ENCODE data around the gene FOXN3. TPM values are rescaled to one million over a fixed set of nuclear protein-coding genes. Genes with fewer than 3 reads are reported as not detected.

FOXN3 gene
- total and polyA plus RNA-seq, 2 experiments from 2014 or later, result 98.9 to 167 TPM

DNA sequence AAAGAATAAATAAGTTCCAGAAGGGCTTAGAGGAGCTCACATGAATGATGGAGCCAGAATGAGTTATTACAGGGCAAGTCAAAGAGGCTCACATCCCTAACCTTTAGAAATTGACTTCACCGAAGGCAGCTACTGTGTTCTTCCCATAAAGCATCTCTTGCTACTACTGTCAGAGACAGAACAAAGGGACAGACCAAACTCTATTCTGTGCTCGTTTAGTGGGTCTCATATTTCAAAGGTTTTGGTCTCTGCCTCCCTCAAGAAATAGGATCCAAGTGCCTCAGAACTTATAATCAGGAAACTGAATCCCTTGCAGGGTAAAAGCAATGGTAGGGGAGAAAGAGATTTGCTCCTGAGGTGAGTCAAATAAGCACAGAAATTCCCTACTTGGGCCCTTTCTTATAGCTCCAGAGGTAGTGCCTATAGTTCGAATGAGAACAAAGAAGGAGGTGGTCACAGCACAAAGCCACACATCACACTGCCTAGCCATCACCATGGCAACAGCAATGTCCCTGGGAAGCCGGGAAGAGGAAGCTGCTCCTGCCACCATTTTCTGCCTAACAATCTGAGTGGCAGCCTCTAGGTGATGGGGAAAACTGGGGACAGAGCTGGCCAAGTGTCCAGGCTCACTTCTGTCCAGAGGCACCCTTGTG, 294.9 kb downstream of the FOXN3 start:
- Mint-ChIP-seq H3K27me3 (ENCODE audit: insufficient read depth, low read depth, poor library complexity) (peaks cover 19% of the 10 kb centered on the region), H3K36me3 (ENCODE audit: low read depth) (peaks cover 4% of the 10 kb centered on the region; the same call in 1 of the 3 replicates), H3K9me3 (peaks cover 17% of the 10 kb centered on the region), H3K4me1 (peaks cover 22% of the 10 kb centered on the region), H3K27ac (no peak overlapping the region), H3K4me3 (no peak overlapping the region)
- DNase-seq (ENCODE audit: low spot score) (peak; percentile 89), ATAC-seq (peak; percentile 98)
- no peak overlapping the region for H3K4me3 ChIP-seq
- H3K36me3 ChIP-seq (ENCODE audit: insufficient read depth), result no peaks in the 10 kb centered on the region
- no peak overlapping the region for H3K27ac ChIP-seq (ENCODE audit: low read depth)
- no peaks in the 10 kb centered on the region for H3F3A ChIP-seq (replicated peaks; ENCODE audit: low read depth)
- H3K4me1 ChIP-seq (ENCODE audit: insufficient read depth), result peaks cover 6% of the 10 kb centered on the region
- H3K4me2 ChIP-seq, result no peak overlapping the region
- H4K20me1 ChIP-seq (replicated peaks; ENCODE audit: insufficient read depth), result no peaks in the 10 kb centered on the region
- TF ChIP-seq, protein P1, sequence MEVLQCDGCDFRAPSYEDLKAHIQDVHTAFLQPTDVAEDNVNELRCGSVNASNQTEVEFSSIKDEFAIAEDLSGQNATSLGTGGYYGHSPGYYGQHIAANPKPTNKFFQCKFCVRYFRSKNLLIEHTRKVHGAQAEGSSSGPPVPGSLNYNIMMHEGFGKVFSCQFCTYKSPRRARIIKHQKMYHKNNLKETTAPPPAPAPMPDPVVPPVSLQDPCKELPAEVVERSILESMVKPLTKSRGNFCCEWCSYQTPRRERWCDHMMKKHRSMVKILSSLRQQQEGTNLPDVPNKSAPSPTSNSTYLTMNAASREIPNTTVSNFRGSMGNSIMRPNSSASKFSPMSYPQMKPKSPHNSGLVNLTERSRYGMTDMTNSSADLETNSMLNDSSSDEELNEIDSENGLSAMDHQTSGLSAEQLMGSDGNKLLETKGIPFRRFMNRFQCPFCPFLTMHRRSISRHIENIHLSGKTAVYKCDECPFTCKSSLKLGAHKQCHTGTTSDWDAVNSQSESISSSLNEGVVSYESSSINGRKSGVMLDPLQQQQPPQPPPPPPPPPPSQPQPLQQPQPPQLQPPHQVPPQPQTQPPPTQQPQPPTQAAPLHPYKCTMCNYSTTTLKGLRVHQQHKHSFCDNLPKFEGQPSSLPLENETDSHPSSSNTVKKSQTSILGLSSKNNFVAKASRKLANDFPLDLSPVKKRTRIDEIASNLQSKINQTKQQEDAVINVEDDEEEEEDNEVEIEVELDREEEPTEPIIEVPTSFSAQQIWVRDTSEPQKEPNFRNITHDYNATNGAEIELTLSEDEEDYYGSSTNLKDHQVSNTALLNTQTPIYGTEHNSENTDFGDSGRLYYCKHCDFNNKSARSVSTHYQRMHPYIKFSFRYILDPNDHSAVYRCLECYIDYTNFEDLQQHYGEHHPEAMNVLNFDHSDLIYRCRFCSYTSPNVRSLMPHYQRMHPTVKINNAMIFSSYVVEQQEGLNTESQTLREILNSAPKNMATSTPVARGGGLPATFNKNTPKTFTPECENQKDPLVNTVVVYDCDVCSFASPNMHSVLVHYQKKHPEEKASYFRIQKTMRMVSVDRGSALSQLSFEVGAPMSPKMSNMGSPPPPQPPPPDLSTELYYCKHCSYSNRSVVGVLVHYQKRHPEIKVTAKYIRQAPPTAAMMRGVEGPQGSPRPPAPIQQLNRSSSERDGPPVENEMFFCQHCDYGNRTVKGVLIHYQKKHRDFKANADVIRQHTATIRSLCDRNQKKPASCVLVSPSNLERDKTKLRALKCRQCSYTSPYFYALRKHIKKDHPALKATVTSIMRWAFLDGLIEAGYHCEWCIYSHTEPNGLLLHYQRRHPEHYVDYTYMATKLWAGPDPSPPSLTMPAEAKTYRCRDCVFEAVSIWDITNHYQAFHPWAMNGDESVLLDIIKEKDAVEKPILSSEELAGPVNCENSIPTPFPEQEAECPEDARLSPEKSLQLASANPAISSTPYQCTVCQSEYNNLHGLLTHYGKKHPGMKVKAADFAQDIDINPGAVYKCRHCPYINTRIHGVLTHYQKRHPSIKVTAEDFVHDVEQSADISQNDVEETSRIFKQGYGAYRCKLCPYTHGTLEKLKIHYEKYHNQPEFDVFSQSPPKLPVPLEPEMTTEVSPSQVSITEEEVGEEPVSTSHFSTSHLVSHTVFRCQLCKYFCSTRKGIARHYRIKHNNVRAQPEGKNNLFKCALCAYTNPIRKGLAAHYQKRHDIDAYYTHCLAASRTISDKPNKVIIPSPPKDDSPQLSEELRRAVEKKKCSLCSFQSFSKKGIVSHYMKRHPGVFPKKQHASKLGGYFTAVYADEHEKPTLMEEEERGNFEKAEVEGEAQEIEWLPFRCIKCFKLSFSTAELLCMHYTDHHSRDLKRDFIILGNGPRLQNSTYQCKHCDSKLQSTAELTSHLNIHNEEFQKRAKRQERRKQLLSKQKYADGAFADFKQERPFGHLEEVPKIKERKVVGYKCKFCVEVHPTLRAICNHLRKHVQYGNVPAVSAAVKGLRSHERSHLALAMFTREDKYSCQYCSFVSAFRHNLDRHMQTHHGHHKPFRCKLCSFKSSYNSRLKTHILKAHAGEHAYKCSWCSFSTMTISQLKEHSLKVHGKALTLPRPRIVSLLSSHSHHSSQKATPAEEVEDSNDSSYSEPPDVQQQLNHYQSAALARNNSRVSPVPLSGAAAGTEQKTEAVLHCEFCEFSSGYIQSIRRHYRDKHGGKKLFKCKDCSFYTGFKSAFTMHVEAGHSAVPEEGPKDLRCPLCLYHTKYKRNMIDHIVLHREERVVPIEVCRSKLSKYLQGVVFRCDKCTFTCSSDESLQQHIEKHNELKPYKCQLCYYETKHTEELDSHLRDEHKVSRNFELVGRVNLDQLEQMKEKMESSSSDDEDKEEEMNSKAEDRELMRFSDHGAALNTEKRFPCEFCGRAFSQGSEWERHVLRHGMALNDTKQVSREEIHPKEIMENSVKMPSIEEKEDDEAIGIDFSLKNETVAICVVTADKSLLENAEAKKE (CRISPR knock-in tag; IDR thresholded peaks at IDR 0.05), result no peak
- TF ChIP-seq ZNF114 (CRISPR knock-in tag; IDR thresholded peaks at IDR 0.05) (no peak), JUNB (IDR thresholded peaks at IDR 0.05; ENCODE audit: unreplicated experiment) (no peak), EZH2 (IDR thresholded peaks at IDR 0.05; ENCODE audit: low read depth, unreplicated experiment) (no peak), STAT1 (IDR thresholded peaks at IDR 0.05; ENCODE audit: unreplicated experiment) (no peak), EZH2phosphoT487 (IDR thresholded peaks at IDR 0.05; ENCODE audit: unreplicated experiment) (no peak), CREB1 (CRISPR knock-in tag; IDR thresholded peaks at IDR 0.05; ENCODE audit: low read depth) (no peak), ZNF331 (CRISPR knock-in tag; IDR thresholded peaks at IDR 0.05; ENCODE audit: low read depth) (no peak), POLR2AphosphoS5 (IDR thresholded peaks at IDR 0.05; ENCODE audit: low read depth) (no peak), NANOG (IDR thresholded peaks at IDR 0.05; ENCODE audit: borderline replicate concordance) (no peak)
- TF ChIP-seq, protein P2, sequence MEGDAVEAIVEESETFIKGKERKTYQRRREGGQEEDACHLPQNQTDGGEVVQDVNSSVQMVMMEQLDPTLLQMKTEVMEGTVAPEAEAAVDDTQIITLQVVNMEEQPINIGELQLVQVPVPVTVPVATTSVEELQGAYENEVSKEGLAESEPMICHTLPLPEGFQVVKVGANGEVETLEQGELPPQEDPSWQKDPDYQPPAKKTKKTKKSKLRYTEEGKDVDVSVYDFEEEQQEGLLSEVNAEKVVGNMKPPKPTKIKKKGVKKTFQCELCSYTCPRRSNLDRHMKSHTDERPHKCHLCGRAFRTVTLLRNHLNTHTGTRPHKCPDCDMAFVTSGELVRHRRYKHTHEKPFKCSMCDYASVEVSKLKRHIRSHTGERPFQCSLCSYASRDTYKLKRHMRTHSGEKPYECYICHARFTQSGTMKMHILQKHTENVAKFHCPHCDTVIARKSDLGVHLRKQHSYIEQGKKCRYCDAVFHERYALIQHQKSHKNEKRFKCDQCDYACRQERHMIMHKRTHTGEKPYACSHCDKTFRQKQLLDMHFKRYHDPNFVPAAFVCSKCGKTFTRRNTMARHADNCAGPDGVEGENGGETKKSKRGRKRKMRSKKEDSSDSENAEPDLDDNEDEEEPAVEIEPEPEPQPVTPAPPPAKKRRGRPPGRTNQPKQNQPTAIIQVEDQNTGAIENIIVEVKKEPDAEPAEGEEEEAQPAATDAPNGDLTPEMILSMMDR (conservative IDR thresholded peaks at IDR 0.05; ENCODE audit: low read depth in 2 of 2), result no peak
- TF ChIP-seq, protein P3, sequence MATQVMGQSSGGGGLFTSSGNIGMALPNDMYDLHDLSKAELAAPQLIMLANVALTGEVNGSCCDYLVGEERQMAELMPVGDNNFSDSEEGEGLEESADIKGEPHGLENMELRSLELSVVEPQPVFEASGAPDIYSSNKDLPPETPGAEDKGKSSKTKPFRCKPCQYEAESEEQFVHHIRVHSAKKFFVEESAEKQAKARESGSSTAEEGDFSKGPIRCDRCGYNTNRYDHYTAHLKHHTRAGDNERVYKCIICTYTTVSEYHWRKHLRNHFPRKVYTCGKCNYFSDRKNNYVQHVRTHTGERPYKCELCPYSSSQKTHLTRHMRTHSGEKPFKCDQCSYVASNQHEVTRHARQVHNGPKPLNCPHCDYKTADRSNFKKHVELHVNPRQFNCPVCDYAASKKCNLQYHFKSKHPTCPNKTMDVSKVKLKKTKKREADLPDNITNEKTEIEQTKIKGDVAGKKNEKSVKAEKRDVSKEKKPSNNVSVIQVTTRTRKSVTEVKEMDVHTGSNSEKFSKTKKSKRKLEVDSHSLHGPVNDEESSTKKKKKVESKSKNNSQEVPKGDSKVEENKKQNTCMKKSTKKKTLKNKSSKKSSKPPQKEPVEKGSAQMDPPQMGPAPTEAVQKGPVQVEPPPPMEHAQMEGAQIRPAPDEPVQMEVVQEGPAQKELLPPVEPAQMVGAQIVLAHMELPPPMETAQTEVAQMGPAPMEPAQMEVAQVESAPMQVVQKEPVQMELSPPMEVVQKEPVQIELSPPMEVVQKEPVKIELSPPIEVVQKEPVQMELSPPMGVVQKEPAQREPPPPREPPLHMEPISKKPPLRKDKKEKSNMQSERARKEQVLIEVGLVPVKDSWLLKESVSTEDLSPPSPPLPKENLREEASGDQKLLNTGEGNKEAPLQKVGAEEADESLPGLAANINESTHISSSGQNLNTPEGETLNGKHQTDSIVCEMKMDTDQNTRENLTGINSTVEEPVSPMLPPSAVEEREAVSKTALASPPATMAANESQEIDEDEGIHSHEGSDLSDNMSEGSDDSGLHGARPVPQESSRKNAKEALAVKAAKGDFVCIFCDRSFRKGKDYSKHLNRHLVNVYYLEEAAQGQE (IDR thresholded peaks at IDR 0.05; ENCODE audit: unreplicated experiment), result no peak
- TF ChIP-seq, protein P4, sequence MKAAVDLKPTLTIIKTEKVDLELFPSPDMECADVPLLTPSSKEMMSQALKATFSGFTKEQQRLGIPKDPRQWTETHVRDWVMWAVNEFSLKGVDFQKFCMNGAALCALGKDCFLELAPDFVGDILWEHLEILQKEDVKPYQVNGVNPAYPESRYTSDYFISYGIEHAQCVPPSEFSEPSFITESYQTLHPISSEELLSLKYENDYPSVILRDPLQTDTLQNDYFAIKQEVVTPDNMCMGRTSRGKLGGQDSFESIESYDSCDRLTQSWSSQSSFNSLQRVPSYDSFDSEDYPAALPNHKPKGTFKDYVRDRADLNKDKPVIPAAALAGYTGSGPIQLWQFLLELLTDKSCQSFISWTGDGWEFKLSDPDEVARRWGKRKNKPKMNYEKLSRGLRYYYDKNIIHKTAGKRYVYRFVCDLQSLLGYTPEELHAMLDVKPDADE (IDR thresholded peaks at IDR 0.05), result no peak
- H2AFZ ChIP-seq, result no peak overlapping the region
- peaks cover 7% of the 10 kb centered on the region; the same call in 1 of the 2 replicates for H3K9me2 ChIP-seq (ENCODE audit: insufficient read depth)
- no peaks in the 10 kb centered on the region for H3K79me2 ChIP-seq (replicated peaks; ENCODE audit: insufficient read depth)
- no peaks in the 10 kb centered on the region for H3K27me3 ChIP-seq (ENCODE audit: insufficient read depth)

Data from GM23338 (cell line).